HepG2 (cell line): Measurements from ENCODE around the gene IFIT3. TPM values are rescaled to one million over a fixed set of nuclear protein-coding genes. Genes with fewer than 3 reads are reported as not detected.

Experiments
- ATAC-seq: fragments of 200-7000 bp; cut with Tn5 transposase; 3 replicates; pipeline ENCODE4 v1.9.1; 2020; ENCODE audit warnings: mild to moderate bottlenecking, moderate library complexity
- BruUV-seq: library from RNA; stranded (reverse); fragments of 400-500 nt; replicated peaks from 2 replicates; lab custom pipeline; 2021; lab: Mats Ljungman, UMichigan
- CTCF ChIA-PET: fragments of 300-600 bp; formaldehyde crosslinking; extraction: SDS; loops from one replicate; lab custom pipeline; 2021; ENCODE audit warnings: low total read pairs, inconsistent platforms, low intra/inter-chr PET ratio; lab: Yijun Ruan, JAX
- POLR2A ChIA-PET: fragments of 350-600 bp; sonication (Branson Sonifier 250); formaldehyde crosslinking; loops from one replicate; lab custom pipeline; 2020; ENCODE audit warnings: antibody characterized with exemption, inconsistent platforms; lab: Yijun Ruan, JAX
- DNase-seq: peaks from one replicate; pipeline ENCODE4 v3.0.0-alpha.2; 2015; ENCODE audit warnings: low spot score
- FAIRE-seq: peaks from 3 replicates; lab custom pipeline; 2011; peaks lifted over from hg19 to GRCh38; lab: Jason Lieb, UNC
- H2AFZ ChIP-seq: one replicate; pipeline ENCODE4 v1.6.1; 2011; ENCODE audit warnings: low read length, inconsistent platforms
- H3K27ac ChIP-seq: fragments of 300-600 bp; 3 replicates; pipeline ENCODE4 v1.8.0; 2011; ENCODE audit warnings: mixed run types, mild to moderate bottlenecking, mixed read lengths, low read length, inconsistent platforms; ENCODE audit not compliant: insufficient read depth; ENCODE audit errors: extremely low read length
- H3K27me3 ChIP-seq, 2 experiments: fragments of 200-600 bp in 1 of 2; 2 replicates in 1 of 2; 3 replicates in 1 of 2; pipeline versions ENCODE4 v1.6.0 to v1.8.0; 2011; ENCODE audit warnings: low read length in 2 of 2, mild to moderate bottlenecking in 2 of 2, moderate library complexity in 2 of 2, inconsistent platforms in 1 of 2; ENCODE audit not compliant: insufficient read depth in 2 of 2, control insufficient read depth in 1 of 2
- H3K36me3 ChIP-seq, 2 experiments: fragments of 200-600 bp in 1 of 2; replicated peaks in 1 of 2; 2 replicates in 1 of 2; 3 replicates in 1 of 2; pipeline versions ENCODE4 v1.5.1 to v1.8.0; 2011; ENCODE audit warnings: low read length in 2 of 2, inconsistent platforms in 1 of 2; ENCODE audit not compliant: insufficient read depth in 2 of 2, control insufficient read depth in 1 of 2
- H3K4me1 ChIP-seq: 2 replicates; pipeline ENCODE4 v1.5.1; 2012; ENCODE audit warnings: low read length, inconsistent platforms; ENCODE audit not compliant: insufficient read depth
- H3K4me2 ChIP-seq: 2 replicates; pipeline ENCODE4 v1.6.0; 2011; ENCODE audit warnings: low read depth, low read length, inconsistent platforms
- H3K4me3 ChIP-seq, 3 experiments: fragments of 200-600 bp in 1 of 3; sonication (generic), shearing (Covaris generic) in 1 of 3; replicated peaks in 1 of 3; 2 replicates each; pipeline ENCODE4 v1.5.1; 2011 to 2016; ENCODE audit warnings: low read length in 3 of 3, inconsistent platforms in 2 of 3, low read depth in 2 of 3, mild to moderate bottlenecking in 2 of 3, control low read depth in 1 of 3, mixed read lengths in 1 of 3; ENCODE audit not compliant: insufficient read depth in 1 of 3
- H3K79me2 ChIP-seq: one replicate; pipeline ENCODE4 v1.6.1; 2011; ENCODE audit warnings: low read length, inconsistent platforms; ENCODE audit not compliant: insufficient read depth
- H3K9ac ChIP-seq: 2 replicates; pipeline ENCODE4 v1.6.0; 2011; ENCODE audit warnings: mild to moderate bottlenecking, low read depth, low read length, inconsistent platforms; ENCODE audit not compliant: insufficient read depth
- H3K9me3 ChIP-seq: 2 replicates; pipeline ENCODE4 v1.5.1; 2012; ENCODE audit warnings: mild to moderate bottlenecking, low read length
- H4K20me1 ChIP-seq: 2 replicates; pipeline ENCODE4 v1.6.0; 2011; ENCODE audit warnings: inconsistent platforms, mild to moderate bottlenecking, low read length, moderate library complexity; ENCODE audit not compliant: insufficient read depth
- DNMT3B ChIP-seq: conservative IDR thresholded peaks from 2 replicates; pipeline ENCODE4 v1.6.1; 2016; ENCODE audit warnings: missing biosample characterization, control low read depth
- FOXP1 ChIP-seq, 2 experiments: fragments of 450-650 bp in 1 of 2; IDR thresholded peaks; 2 replicates each; pipeline ENCODE4 v1.6.1; 2017 to 2018; ENCODE audit warnings: antibody characterized with exemption in 1 of 2
- MNT ChIP-seq: fragments of 450-650 bp; IDR thresholded peaks from 2 replicates; pipeline ENCODE4 v1.6.1; 2016
- PBX3 ChIP-seq: sonication (generic); formaldehyde crosslinking; IDR thresholded peaks from 2 replicates; pipeline ENCODE4 v1.8.1; 2023; ENCODE audit warnings: missing genetic modification reagents, inconsistent platforms, borderline replicate concordance
- SOX6 ChIP-seq, 2 experiments: fragments of 450-650 bp in 1 of 2; sonication (generic) in 1 of 2; formaldehyde crosslinking in 1 of 2; IDR thresholded peaks; 2 replicates each; pipeline versions ENCODE4 v1.4.0 to v1.6.1; 2017 to 2020; ENCODE audit warnings: antibody characterized with exemption in 1 of 2, mild to moderate bottlenecking in 1 of 2, missing genetic modification reagents in 1 of 2
- ZNF335 ChIP-seq: sonication (generic); formaldehyde crosslinking; IDR thresholded peaks from 2 replicates; pipeline ENCODE4 v1.4.0; 2020; ENCODE audit warnings: missing genetic modification reagents
- ZNF337 ChIP-seq: sonication (generic); formaldehyde crosslinking; IDR thresholded peaks from 2 replicates; pipeline ENCODE4 v1.5.1; 2020; ENCODE audit warnings: missing genetic modification reagents, low read depth, mild to moderate bottlenecking, borderline replicate concordance
- ZNF687 ChIP-seq: sonication (generic); formaldehyde crosslinking; IDR thresholded peaks from 2 replicates; pipeline ENCODE4 v1.5.1; 2020; ENCODE audit warnings: mild to moderate bottlenecking, missing genetic modification reagents, moderate library complexity
- ZNF749 ChIP-seq: sonication (generic); formaldehyde crosslinking; IDR thresholded peaks from 2 replicates; pipeline ENCODE4 v1.8.0; 2022; ENCODE audit warnings: mild to moderate bottlenecking, missing genetic modification reagents, moderate library complexity, borderline replicate concordance
- ZNF781 ChIP-seq: sonication (generic); formaldehyde crosslinking; IDR thresholded peaks from 2 replicates; pipeline ENCODE4 v1.5.1; 2020; ENCODE audit warnings: borderline replicate concordance, mild to moderate bottlenecking, missing genetic modification reagents; ENCODE audit errors: not compliant biosample characterization
- WGBS: methylation state at CpG from one replicate; pipeline ENCODE4 v1.1.6; 2017; ENCODE audit warnings: low lambda C conversion rate; 5-methylcytosine and 5-hydroxymethylcytosine counted together
- in situ Hi-C: cut with HindIII; loops from 2 replicates; pipeline ENCODE4 v1.10.0; 2017; ENCODE audit warnings: low pct_unique_long_range_greater_than_20kb; ENCODE audit not compliant: extremely low pct_ligation_motif_present
- intact Hi-C: fragments of 100-400 bp; cut with micrococcal nuclease; formaldehyde crosslinking; loops from one replicate; pipeline ENCODE4 v1.10.0; 2022; ENCODE audit not compliant: unreplicated experiment
- polyA plus RNA-seq, 8 experiments: library from polyadenylated mRNA; depleted of rRNA in 3 of 8; stranded (reverse) in 7 of 8; unstranded in 1 of 8; fragments of >200 nt; fragmentation: Illumina TruSeq in 4 of 8; extraction: Trizol in 4 of 8; gene quantifications; 2 replicates each; pipeline versions ENCODE4 v1.2.1 to v1.2.3, GENCODE V29; 2011 to 2016; ENCODE audit warnings: low read depth in 4 of 8, missing spikeins in 1 of 8, mixed read lengths in 1 of 8; ENCODE audit not compliant: insufficient read depth in 1 of 8
- total RNA-seq, 5 experiments: library from RNA; depleted of rRNA; stranded (reverse); fragments of >200 nt; fragmentation: Illumina TruSeq; extraction: Trizol; gene quantifications; 2 replicates each; pipeline ENCODE4 v1.2.3, GENCODE V29; 2016; ENCODE audit warnings: low read depth in 1 of 5
- TF ChIP-seq, protein P1 (sequence below): sonication (generic); formaldehyde crosslinking; IDR thresholded peaks from 2 replicates; pipeline ENCODE4 v1.4.0; 2020; ENCODE audit warnings: mild to moderate bottlenecking, missing genetic modification reagents

Gene IFIT3
- total and polyA plus RNA-seq, 2 of the 13 experiments (the other 11 are each of a cell fraction or from before 2014, with no cell fraction given): 0.48 to 3.1 TPM

GRCh38 chr10:89351780-89352597, 24.2 kb downstream of the IFIT3 start:
- intact Hi-C loops (no loop called here), in situ Hi-C loops (no loop called here)
- no peaks in the 10 kb centered on the region for H3K27me3 ChIP-seq
- no peaks in the 10 kb centered on the region for H3K79me2 ChIP-seq
- H3K9ac ChIP-seq: peak overlapping the region; percentile 52
- H3K4me2 ChIP-seq: peak overlapping the region; percentile 69
- peak overlapping the region; percentile 66 for H2AFZ ChIP-seq
- FAIRE-seq (peak; percentile 82), DNase-seq (peak; percentile 89), ATAC-seq (peak; percentile 79)
- no TSS peak for BruUV-seq
- ChIA-PET CTCF (no interaction called here), POLR2A (interaction anchor here (0.7 to 3.5 kb wide), 10 partner anchors 14 to 292 kb away, joined by 3 to 17 read pairs (median 6); partner anchors contain the start of genes IFIT1, IFIT2 and IFIT3)
- H3K9me3 ChIP-seq: no peaks in the 10 kb centered on the region
- H3K4me1 ChIP-seq: peaks cover 63% of the 10 kb centered on the region
- H3K27ac ChIP-seq: peak overlapping the region; percentile 68
- H4K20me1 ChIP-seq: no peaks in the 10 kb centered on the region
- H3K36me3 ChIP-seq: no peaks in the 10 kb centered on the region
- H3K4me3 ChIP-seq: peak overlapping the region; percentile 30 to 56 (median 36); a peak in 5 of 6 replicates
- WGBS: 4% methylated on average over 12 of the region's 12 CpGs
- TF ChIP-seq SOX6 (IDR thresholded peaks at IDR 0.05) (no peak), SOX6 (CRISPR knock-in tag; IDR thresholded peaks at IDR 0.05) (peak; percentile 65), PBX3 (CRISPR knock-in tag) (no peak), ZNF781 (CRISPR knock-in tag) (no peak), ZNF687 (CRISPR knock-in tag) (no peak), FOXP1 (IDR thresholded peaks at IDR 0.05) (no peak), FOXP1 (CRISPR knock-in tag; IDR thresholded peaks at IDR 0.05) (no peak; the same call in 1 of the 2 replicates), MNT (no peak; the same call in 1 of the 2 replicates), ZNF749 (CRISPR knock-in tag) (no peak), DNMT3B (0 out of 2 replicates have a peak, but pooled peaks have one; percentile 37), ZNF335 (CRISPR knock-in tag) (no peak), ZNF337 (CRISPR knock-in tag) (no peak)
- TF ChIP-seq, protein P1, sequence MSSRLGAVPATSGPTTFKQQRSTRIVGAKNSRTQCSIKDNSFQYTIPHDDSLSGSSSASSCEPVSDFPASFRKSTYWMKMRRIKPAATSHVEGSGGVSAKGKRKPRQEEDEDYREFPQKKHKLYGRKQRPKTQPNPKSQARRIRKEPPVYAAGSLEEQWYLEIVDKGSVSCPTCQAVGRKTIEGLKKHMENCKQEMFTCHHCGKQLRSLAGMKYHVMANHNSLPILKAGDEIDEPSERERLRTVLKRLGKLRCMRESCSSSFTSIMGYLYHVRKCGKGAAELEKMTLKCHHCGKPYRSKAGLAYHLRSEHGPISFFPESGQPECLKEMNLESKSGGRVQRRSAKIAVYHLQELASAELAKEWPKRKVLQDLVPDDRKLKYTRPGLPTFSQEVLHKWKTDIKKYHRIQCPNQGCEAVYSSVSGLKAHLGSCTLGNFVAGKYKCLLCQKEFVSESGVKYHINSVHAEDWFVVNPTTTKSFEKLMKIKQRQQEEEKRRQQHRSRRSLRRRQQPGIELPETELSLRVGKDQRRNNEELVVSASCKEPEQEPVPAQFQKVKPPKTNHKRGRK: no peak
